Left renal cortex interstitium (tissue), 4 donors: ENCODE measurements around the gene CCDC154. TPM values are rescaled to one million over a fixed set of nuclear protein-coding genes. Genes with fewer than 3 reads are reported as not detected.

Experiments
- DNase-seq, 4 donors: peaks; one replicate each; pipeline ENCODE4 v3.0.0-alpha.2; 2013; ENCODE audit warnings: low read depth in 4 of 4, low spot score in 2 of 4, missing footprints in 1 of 4
- polyA plus RNA-seq, 4 donors: library from polyadenylated mRNA; unstranded; fragments of 120-200 nt; gene quantifications; one replicate each; pipeline ENCODE4 v1.2.1, GENCODE V29; 2013; ENCODE audit not compliant: insufficient read length in 4 of 4

CCDC154 gene
- polyA plus RNA-seq, 4 donors = 1.5 to 3.7 (median 2.9) TPM

- no peak for DNase-seq
Observed at GRCh38 chr16:1457489-1458245, 13.3 kb upstream of the CCDC154 start.

- DNase-seq = no peak
Observed at GRCh38 chr16:1456951-1457350, 12.6 kb upstream of the CCDC154 start.

GRCh38 chr16:1455190-1456171 is 11.1 kb upstream of the CCDC154 start:
- no peak for DNase-seq

GRCh38 chr16:1454561-1454960 is 10.2 kb upstream of the CCDC154 start:
- no peak for DNase-seq

GRCh38 chr16:1453316-1453715 is 9.0 kb upstream of the CCDC154 start:
- no peak for DNase-seq

- DNase-seq = no peak
Observed at GRCh38 chr16:1452530-1452929, 8.2 kb upstream of the CCDC154 start.

GRCh38 chr16:1451702-1452392 is 7.5 kb upstream of the CCDC154 start:
- DNase-seq = no peak

- no peak for DNase-seq
Observed at GRCh38 chr16:1450841-1451240, 6.5 kb upstream of the CCDC154 start.

GRCh38 chr16:1450218-1450617 is 5.9 kb upstream of the CCDC154 start:
- no peak for DNase-seq

- DNase-seq = no peak
Observed at GRCh38 chr16:1449201-1449788, 4.9 kb upstream of the CCDC154 start.

- DNase-seq = no peak
Observed at GRCh38 chr16:1448536-1449116, 4.3 kb upstream of the CCDC154 start.

GRCh38 chr16:1447965-1448364 is 3.6 kb upstream of the CCDC154 start:
- no peak for DNase-seq

GRCh38 chr16:1446296-1447080 is 2.1 kb upstream of the CCDC154 start:
- no peak for DNase-seq

GRCh38 chr16:1445518-1446203 is 1.3 kb upstream of the CCDC154 start:
- DNase-seq = no peak

- DNase-seq = no peak
Observed at GRCh38 chr16:1444730-1445517, 568 bp upstream of the CCDC154 start.

- no peak for DNase-seq
Observed at GRCh38 chr16:1443403-1443973, 868 bp downstream of the CCDC154 start.

GRCh38 chr16:1442697-1443096 is 1.7 kb downstream of the CCDC154 start:
- no peak for DNase-seq

GRCh38 chr16:1441391-1441829 is 2.9 kb downstream of the CCDC154 start:
- DNase-seq = no peak
